Stimulated activated CD8-positive, alpha-beta memory T cell treated with anti-CD3 and anti-CD28 coated beads, Interleukin-12 subunit alpha, Interleukin-12 subunit beta, amount 100 ng/mL, for 24 hours (primary cell): ENCODE measurements around the gene OTOGL.
"Not testable (repeated sequence)": the region's sequence is repeated elsewhere in the genome, so short reads cannot be mapped to it uniquely, and the experiment has no call there.

Source experiments
- DNase-seq: peaks from one replicate; pipeline ENCODE4 v3.0.0-alpha.2; 2020; ENCODE audit errors: extremely low read depth

Gene OTOGL

DNA sequence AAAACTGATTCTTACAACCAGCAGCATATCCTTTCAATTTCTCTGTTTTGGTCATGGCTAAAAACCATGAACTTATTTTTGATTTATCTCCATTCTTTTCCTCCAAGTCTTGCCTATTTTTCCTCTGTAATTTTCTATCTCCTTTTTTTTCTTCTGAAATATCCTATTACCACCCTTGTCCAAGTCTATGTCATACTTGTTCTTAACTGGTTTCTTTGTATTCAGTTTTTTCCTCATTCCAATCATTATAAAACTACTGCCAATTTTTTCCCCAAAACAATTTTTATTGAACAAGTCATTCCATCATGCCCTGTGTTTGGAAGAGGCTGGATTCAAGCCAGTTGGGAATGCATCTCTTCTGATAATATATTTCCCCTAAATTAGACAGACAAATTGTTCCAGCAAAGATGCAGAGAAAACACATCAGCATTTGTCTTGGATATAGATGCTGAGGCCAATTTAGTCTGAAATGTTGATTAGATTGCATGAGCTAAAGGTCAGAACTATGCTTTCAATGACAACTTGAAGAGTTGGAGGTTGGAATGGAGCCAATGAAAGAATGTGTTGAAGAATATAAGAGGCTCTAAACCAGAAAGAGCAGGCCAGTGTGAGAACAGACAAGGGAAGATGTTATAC is 30.7 kb downstream of the OTOGL start:
- DNase-seq: no peak

DNA sequence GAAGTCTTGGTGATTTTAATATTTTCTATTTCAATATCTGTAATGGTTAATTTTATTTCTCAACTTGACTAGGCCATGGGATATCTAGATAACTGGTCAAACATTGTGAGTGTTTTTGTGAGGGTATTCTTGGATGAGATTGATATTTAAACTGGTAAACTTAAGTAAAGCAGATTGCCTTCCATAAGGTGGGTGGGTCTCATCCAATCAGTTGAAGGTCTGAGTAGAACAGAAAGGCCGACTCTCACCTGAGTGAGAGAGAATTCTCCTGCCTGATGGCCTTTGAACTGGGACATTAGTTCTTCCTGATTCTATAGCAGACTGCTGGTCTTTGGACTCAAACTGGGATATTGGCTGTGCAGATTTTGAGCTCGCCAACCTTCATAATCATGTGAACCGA is 36.3 kb downstream of the OTOGL start:
- no peak for DNase-seq

DNA sequence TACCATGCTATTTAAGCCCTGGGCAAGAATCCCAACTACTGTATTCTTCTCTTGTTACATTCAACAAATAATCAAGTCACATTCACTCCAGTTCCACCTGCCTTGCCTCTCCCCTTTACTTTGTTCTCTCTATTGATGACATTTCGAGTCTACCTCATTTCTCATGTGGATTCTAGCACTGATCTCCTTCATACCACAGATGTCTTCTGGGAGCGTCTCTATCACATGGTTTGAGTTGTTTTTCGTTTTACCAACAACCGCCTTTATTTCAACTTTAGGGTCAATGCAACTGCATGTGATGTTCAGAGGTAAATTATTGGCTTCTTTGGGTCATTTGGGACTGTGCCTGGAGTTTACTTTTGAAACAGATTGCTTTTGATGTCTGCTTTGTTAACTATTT is 40.7 kb downstream of the OTOGL start:
- DNase-seq: no peak

DNA sequence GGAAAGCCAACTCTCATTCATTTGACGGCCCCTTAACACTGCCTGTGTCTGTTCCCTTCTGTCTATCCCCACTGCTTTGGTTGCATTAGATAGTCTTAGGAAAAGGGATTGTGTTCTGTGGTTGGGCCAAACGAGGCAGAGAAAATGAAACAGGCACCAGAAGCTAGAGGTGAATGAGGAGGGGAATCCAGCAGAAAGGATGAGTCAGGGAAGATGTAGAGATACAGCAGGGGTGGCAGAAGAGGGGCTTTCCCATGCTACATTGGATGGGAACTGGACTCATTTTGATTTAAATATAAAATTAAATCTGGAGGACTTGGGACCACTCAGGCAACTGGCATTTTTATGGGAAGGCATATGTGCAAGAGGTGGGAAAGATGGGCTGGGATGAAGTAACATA is 43.3 kb downstream of the OTOGL start:
- DNase-seq: no peak

DNA sequence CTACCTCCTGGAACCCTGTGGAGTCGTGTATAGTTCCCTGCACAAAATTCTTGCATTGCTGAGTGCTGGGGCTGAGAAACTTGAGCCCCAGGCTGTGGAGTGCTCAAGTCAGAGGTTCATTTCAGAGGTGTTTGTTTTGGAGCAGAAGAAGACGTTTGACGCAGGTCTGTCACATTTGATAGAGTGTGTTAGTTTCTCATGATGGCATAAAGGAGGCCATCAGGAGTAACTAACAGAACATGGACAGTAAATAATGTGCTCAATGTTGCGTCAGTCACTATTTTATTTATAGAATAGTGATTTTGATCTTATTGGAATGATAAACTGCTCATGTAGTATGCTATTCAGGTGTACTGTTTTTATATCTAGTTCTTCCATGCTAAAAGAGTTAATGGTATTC is 44.2 kb downstream of the OTOGL start:
- no peak for DNase-seq

DNA sequence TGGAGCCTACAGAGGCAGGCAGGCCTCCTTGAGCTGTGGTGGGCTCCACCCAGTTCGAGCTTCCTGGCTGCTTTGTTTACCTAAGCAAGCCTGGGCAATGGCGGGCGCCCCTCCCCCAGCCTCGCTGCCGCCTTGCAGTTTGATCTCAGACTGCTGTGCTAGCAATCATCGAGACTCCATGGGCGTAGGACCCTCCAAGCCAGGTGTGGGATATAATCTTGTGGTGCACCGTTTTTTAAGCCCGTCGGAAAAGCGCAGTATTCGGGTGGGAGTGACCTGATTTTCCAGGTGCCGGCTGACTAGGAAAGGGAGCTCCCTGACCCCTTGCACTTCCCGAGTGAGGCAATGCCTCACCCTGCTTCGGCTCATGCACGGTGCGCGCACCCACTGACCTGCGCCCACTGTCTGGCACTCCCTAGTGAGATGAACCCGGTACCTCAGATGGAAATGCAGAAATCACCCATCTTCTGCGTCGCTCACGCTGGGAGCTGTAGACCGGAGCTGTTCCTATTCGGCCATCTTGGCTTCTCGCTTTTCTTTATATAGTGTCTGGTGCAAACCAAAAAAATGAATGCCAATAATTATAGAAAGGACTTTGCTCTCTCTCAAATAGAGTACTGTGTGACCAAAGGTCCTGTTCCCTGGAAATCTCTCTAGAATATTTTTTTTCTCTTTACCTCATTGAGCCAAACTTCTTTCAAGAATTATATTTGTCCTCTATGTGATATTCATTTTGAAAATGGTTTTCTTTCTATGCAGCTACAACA is 50.4 kb downstream of the OTOGL start:
- not testable (repeated sequence) for DNase-seq

DNA sequence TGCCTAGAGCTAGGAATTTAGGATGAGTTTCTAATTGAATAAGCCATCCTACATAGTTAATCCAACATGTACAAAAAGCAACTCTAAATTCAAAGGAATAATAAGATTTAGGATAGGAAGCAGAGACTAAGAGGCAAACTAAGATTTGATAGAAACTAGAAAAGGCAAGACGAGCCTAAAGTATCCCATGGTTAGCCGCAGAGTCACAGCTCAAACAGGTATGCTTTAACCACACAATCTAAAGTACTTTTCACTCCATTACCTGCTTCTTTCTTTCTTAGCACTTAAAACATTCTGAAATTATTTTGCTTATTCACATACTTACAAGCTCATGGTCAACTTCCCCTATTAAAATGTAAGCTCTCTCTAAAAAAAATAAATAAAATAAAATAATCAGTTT is 51.8 kb downstream of the OTOGL start:
- DNase-seq: no peak

DNA sequence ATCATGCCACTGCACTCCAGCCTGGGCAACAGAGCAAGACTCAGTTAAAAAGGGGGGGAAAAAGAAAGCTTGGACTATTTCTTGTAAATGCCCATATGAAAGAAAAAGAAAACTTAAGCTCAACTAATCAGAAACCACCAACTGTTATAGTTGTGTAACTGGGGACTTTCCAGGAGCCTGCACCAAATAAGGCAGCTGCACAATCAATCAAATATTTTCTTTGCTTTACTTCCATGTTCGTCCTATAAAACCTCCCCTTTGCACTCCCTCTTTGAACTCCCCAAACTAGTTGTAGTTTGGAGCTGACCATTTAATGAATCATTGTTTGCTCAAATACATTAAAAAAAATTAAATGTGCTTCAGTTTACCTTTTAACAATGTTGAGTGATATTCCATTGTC is 54.9 kb downstream of the OTOGL start:
- no peak for DNase-seq

DNA sequence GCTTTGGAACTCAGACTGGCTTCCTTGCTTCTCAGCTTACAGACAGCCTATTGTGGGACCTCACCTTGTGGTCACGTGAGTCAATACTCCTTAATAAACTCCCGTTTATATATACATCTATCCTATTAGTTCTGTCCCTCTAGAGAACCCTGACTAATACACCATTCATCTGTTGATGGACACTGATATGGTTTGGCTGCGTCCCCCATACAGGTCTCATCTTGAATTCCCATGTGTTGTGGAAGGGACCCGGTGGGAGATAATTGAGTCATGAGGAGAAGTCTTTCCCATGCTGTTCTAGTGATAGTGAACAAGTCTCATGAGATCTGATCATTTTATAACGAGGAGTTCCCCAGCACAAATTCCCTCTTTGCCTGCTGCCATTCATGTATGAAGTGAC is 57.0 kb downstream of the OTOGL start:
- DNase-seq: no peak

DNA sequence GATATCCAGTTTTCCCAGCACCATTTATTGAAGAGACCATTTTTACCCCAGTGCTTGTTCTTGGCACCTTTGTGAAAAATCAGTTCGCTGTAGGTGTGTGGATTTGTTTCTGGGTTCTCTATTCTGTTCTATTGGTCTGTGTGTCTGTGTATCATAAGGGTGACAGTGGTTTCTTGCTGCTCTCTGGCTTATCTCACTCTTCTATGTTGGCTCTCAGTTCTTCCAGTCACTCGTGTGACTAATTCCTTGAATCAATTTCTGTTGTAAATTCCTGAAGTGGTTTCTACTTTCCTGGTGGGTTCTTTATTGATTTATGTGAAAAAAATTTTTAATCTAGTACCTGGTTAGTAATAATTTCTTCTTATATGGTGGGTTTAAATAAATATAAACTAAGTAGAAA is 58.3 kb downstream of the OTOGL start:
- no peak for DNase-seq

DNA sequence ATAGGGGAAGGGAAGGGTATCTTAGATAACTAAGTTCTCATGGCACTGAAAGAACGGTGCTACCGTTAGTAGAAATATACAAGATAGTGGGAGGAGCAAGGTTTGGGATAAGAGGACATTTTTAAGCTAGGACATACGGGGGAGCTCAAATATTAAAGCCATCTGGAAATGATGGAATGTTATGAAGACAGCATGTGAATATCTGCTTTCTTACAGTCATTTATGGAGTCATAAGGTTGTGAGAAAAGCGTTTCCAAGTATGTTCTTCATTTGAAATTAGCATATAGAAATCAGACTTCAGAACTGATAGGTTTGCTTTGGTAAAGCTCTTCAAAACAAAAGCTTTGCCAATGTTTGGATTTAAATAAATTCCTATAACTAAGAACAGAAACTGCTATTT is 62.3 kb downstream of the OTOGL start:
- DNase-seq: no peak

DNA sequence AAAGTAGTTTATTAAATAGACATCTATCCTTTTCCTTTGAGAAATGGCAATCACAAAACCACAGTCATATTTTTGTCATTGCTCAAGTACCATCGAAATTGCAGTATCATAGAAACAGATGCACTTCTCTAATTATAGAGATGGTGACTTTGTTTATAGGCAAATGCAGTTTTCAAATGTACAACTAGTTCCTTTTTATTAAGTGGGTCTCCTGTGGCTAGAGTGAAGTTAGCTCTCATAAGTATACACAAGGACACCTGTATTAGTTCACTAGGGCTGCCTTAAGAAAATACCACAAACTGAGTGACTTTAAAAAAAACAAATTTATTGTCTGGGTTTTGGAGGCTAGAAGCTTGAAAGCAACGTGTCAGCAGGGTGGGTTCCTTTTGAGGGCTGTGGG is 62.8 kb downstream of the OTOGL start:
- no peak for DNase-seq

DNA sequence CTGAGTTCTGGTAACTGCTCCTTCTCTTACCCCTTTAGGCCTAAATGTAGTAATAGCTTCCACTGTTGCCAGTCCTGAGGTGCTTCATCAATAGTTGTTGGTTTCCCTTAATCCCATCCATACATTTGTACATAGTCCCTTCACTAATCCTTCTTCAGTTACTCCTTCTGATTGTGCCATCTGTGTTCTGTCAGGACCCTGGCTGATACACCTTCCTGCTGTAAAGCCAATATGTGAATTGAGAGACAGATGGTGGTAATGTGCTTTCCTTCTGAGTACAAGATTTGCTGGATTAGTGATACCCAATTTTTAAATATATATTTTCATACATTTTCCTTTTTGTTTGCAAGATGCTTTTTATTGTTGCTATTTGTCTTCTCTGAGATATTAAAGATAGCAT is 66.4 kb downstream of the OTOGL start:
- no peak for DNase-seq

DNA sequence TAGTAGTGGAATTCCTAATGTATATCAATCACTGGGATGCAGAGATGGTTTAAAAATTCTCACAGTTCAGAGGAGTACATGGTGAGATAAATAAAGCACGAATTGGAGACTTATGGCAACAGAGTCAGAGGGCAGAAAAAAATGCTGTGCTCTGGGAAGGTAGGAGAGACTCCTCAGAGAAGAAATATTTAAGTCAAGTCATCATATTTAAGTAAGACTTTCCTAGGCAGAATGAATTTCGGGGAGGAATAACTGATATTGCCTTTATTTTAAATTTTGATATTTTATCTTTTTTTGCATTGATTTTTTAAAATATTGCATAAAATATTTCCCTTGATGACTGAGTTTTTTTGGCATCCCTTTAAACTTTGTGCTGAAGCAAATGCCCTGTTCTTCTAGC is 67.4 kb downstream of the OTOGL start:
- DNase-seq: no peak

DNA sequence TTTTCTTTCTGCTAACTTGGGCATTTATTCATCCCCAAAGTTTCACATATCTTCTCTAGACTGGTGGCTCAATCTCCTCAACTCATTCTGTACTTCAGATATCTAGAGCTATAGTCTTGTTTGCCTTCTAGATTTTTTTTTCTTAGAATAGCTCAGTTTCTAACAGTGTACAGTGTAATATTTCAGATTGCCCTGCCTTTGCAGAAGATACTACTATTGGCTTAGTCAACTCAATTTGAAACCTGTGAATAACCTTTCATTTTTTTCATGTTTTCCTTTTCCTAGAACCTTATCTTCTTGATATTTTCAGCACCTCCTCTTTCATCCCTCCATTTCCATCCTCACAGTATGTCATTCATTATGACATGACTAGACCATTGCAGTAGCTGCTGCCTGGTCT is 69.6 kb downstream of the OTOGL start:
- no peak for DNase-seq

DNA sequence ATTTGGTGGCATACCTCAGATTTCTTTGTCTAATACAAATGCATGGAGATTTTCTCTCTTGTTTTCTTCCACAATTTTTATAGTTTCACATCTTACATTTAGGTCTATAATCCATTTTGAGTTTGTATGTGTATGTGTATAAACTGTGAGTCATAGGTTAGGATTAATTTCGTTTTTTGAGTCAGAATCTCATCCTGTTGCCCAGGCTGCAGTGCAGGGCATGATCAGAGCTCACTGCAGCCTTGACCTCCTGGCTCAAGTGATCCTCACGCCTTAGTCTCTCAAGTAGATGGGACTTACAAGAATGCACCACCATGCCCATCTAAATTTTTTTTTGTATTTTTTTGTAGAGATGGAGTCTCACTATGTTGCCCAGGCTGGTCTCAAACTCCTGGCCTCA is 71.6 kb downstream of the OTOGL start:
- no peak for DNase-seq

DNA sequence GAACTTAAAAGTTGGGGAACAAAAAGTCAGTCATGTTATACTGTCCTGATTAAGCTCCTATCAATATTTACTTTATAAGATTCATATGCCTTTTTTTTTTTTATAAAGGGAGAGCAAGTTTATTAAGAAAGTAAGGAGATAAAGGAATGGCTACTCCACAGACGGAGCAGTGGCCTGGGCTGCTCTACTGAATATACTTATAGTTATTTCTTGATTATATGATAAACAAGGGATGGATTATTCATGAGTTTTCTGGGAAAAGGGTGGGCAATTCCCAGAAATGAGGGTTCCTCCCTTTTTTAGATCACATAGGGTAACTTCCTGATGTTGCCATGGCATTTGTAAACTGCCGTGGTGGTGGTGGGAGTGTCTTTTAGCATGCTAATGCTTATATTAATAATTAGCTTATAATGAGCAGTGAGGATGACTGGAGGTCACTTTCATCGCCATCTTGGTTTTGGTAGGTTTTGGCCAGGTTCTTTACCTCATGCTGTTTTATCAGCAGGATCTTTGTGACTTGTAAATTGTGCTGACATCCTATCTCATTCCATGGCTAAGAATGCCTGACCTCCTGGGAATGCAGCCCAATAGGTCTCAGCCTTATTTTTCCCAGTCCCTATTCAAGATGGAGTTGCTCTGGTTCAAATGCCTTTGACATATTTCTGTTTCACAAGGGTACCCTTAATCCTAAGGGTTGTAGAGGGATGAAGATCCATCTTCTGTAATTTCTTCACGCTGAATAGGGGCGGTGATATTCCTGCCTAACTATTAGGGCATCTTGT is 73.9 kb downstream of the OTOGL start:
- DNase-seq: no peak

DNA sequence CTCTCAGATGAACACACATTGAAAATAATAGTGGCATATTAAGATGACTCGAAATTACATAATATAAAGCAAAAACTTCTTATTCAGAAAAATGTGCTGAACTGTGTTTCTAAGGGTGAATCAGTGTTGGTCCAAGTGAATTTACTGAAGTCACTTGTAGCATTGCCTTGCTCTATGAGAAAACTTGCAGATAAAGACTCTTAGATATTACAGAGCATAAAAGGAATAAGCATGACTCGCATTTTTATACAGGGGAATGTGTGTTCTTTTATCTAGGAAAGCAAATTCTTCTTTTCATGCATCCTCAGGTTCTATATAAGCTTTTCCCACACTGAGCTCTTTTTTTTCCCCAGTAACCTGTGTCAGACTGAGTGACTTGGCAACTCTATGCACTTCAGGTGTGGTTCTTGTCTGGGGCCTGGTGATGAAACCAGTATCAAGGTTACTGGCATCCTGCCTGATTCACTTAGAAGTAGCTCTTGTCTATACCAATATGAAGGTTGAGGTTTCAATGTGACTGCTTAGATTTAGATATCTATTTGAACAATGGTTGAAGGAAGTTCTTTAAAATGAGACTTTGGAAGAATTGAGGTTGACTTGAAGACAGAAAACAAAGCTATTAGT is 76.1 kb downstream of the OTOGL start:
- DNase-seq: no peak

DNA sequence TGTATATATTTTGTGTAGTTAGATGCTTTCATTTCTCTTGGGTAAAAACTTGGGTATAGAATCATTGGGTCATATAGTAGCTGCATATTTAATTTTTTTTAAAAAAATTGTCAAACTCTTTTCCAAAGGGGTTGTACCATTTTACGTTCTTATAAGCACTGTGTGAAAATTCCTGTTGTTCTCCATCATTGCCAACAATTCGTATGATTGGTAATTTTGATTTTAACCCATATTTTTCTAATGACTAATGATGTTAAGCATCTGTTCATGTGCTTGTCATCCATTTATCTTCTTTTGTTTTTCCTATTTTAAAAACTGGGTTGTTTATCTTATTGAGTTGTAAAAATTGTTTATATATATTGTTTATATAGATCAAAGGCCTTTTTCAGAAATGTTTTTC is 77.4 kb downstream of the OTOGL start:
- no peak for DNase-seq

DNA sequence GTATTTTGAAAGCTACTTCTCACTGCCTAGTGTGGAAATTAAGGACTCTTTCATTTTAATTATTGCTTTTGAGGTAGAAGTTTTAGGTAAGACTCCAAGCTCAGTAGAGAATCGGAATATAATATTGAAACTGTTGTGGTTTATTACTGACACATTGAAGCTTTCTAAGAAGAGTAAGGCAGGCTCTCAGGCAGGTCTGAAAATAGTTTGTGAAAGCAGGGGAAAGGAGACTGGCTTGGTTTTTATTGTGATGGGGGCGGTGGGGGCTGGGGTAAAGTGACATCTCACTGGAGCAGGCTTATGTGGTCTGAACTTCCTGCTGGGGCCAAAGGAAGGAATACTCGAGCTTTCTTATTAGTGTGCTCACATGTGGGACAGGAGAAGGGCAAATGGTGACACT is 79.5 kb downstream of the OTOGL start:
- DNase-seq: no peak

DNA sequence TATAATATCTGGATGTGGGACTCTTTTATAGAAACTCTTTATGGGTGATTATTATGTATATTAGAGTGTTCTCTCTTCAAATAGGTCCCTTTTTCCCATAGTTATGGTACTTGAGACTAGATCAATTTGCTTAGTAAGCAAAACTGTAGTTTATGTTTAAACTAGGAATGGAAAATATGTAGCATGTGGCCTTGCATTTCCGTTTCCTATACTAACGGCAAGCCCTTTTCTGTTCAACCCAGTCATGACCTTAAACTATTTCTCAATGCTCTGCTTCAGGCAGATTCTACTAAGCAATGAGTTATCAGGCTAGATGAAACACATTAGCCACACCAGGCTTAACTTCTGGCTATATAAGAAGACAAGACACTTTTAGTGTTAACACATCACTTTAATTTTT is 84.6 kb downstream of the OTOGL start:
- DNase-seq: no peak

DNA sequence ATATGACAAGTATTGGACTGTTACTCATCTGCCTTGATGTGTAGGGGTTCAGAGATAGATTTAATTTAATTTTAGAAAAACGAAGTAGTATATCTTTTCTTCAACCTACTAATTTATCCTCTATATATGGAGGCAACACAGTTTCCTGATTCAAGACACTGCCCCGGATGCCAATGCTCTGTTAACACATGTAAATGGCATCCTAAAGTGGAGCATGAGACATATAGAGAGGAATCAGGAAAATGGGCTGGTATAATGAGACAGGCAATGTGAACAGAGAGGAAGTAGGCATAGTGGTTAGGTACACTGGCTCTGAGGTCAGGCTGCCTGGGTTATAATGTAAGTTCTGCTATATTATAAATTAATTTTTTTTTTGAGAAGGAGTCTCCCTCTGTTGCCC is 85.6 kb downstream of the OTOGL start:
- DNase-seq: no peak
